Frontal cortex (tissue), 4 donors: ENCODE measurements around the gene SESN1. TPM values are rescaled to one million over a fixed set of nuclear protein-coding genes. Genes with fewer than 3 reads are reported as not detected.
"Not testable (repeated sequence)": the region's sequence is repeated elsewhere in the genome, so short reads cannot be mapped to it uniquely, and the experiment has no call there.

Source experiments
- DNase-seq, 2 donors: peaks; one replicate each; pipeline ENCODE4 v3.0.0; 2012; ENCODE audit warnings: low spot score in 2 of 2
- FAIRE-seq: peaks from 2 replicates; lab custom pipeline; 2012; peaks lifted over from hg19 to GRCh38; lab: Jason Lieb, UNC
- total RNA-seq: library from RNA; depleted of rRNA; stranded (reverse); fragments of >200 nt; gene quantifications from one replicate; pipeline ENCODE4 v1.2.3, GENCODE V29; 2014
- donor health status: control.
- donor health status: control.
- donor health status: control.

SESN1 gene
- total RNA-seq, result 34.6 TPM

DNA sequence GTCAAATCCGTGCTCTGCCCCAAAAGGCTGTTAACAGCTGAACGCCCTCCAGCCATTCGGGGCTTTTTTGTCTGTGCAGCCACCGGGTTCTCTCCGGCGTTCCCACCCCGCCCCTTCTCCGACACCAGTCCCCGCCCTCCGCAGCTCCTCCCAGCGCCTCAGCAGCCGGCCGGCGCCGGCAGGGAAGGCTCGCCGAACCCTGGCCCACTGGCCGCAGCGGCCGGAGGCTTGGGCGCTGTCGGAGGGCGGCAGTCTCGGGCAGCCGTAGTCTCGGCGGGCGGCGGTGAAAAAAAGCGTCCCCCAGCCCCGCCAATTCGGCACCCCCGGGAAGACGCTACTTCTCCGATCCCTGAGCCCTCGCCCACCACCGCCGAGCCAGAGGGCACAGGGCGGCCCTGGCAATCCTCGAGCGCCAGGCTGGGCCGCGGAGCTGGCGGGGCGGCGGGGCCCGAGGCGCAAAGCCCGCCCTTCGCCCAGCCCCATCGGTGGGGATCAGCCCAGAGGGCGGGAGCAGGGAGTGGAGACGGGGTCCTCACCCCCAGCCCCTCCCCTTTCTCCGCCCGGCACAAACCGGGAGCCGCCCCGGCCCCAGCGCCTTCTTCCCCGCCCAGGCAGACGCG is at the start of gene SESN1:
TSS of gene SESN1 (minus strand) at position 431 of the 620 bp plus-strand sequence. CDS start 773 bp downstream, outside the sequence.
- FAIRE-seq, result no peak
- DNase-seq, result peak; percentile 88 to 92

DNA sequence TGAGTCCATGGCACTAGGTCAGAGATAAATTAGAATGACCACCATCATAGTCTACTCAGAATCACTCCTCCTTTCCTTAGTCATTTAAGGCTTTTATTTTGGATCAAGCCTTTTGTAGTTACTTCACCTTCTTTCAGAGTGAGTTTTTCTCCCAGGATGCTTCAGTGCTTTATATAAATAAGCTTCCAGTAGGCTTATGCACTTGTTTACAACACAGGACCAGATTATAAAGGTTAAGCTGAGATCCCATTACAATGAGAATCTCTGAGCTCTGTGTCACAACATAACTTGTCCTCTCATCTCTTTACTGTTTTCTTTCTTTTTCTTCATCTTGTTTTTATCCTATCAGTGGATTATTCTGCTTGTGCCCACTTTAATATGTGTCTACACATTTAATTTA is 48.5 kb upstream of the SESN1 start:
- DNase-seq (no peak), FAIRE-seq (no peak)

DNA sequence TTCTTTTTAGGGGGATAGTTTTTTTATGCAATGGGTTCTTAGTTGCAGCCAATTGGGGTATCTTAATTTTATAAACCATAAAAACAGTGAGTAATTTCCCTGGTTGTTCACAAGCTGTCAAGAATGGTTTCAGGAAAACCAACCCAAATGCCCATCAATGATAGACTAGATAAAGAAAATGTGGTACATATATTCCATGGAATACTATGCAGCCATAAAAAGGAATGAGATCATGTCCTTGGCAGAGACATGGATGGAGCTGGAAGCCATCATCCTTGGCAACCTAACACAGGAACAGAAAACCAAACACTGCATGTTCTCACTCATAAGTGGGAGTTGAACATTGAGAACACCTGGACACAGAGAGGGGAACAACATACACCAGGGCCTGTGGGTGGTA is 47.4 kb upstream of the SESN1 start:
- not testable (repeated sequence) for DNase-seq, FAIRE-seq

DNA sequence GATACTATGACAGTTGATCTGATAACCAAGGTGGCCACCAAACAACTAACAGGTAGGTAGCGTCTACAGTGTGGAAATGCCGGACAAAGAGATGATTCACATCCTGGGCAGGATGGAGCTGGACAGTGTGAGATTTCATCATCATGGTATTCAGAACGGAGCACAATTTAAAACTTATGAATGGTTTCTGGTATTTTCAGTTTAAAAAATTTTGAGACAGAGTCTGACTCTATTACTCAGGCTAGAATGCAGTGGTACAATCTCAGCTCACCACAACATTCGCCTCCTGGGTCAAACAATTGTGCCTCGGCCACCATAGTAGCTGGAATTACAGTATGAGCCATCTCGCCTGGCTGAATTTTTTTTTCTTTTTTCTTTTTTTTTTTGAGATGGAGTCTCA is 44.5 kb upstream of the SESN1 start:
- FAIRE-seq, result no peak
- DNase-seq, result no peak

DNA sequence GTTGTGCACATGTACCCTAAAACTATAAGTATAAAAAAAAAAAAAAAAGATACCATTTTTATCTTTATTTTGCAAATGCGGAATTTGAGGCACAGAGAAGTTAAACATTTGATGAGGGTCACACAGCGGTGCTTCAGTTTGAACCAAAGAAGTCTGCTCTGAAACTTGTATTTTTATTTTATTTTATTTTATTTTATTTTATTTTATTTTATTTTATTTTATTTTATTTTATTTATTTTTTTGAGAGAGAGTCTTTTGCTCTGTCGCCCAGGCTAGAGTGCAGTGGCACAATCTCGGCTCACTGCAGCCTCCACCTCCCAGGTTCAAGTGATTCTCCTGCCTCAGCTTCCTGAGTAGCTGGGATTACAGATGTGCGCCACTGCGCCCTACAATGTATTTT is 41.9 kb upstream of the SESN1 start:
- not testable (repeated sequence) for FAIRE-seq, DNase-seq

DNA sequence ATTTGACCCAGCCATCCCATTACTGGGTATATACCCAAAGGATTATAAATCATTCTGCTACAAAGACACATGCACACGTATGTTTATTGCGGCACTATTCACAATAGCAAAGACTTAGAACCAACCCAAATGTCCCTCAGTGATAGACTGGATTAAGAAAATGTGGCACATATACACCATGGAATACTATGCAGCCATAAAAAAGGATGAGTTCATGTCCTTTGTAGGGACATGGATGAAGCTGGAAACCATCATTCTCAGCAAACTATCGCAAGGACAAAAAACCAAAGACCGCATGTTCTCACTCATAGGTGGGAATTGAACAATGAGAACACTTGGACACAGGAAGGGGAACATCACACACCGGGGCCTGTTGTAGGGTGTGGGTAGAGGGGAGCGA is 41.4 kb upstream of the SESN1 start:
- DNase-seq, FAIRE-seq: not testable (repeated sequence)

DNA sequence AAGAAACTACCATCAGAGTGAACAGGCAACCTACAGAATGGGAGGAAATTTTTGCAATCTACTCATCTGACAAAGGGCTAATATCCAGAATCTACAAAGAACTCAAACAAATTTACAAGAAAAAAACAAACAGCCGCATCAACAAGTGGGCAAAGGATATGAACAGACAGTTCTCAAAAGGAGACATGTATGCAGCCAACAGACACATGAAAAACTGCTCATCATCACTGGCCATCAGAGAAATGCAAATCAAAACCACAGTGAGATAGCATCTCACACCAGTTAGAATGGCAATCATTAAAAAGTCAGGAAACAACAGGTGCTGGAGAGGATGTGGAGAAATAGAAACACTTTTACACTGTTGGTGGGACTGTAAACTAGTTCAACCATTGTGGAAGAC is 41.0 kb upstream of the SESN1 start:
- FAIRE-seq, DNase-seq: not testable (repeated sequence)

DNA sequence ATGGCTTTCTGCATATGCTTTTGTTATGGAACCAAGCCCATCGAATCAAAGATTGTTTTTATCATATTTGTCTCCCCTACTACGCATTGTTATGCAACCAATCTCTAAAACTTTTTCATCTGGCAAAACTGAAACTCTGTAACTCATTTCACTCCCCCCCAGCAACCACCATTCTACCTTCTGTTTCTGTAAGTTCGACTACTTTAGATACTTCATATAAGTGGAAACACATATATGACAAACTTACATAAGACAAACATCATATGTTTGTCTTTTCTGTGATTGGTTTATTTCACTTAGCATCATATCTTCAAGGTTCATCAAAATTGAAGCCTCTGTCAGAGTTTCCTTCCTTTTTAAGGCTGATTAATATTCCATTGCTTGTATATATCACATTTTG is 35.4 kb upstream of the SESN1 start:
- DNase-seq (no peak), FAIRE-seq (no peak)

DNA sequence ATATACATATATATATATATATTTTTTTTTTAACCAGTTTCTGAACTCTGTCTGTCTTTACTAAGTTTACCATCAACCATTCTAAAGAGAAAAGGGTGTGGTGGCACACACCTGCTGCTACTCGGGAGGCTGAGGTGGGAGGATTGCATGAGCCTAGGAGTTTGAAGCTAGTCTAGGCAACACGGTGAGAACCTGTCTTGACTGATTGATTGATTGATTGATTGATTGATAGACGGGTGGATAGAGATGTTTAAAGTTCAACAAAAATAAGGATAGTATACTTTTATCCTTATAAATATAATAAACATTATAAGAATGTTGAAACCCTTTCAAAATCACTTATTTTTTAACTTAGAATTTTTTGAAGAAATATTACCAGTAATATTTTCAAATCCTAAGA is 30.9 kb upstream of the SESN1 start:
- FAIRE-seq (peak; percentile 60), DNase-seq (no peak)

DNA sequence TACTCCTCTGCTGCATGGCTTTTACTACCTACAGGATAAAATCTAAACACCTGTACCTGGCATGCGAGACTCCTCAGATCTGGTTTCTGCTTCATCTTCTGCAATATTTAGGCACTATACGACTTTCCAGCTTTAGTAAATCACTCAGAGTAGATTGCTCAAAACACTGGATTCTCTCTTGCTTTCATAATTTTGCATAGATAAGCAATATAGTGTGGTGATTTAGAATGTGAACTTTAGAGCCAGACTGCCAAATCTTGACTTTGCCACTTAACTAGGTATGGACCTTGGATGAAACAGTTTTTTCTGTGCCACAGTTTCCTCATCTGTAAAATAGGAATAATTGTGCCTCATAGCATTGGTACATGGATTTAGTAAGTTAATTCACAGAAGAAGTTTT is 29.6 kb upstream of the SESN1 start:
- FAIRE-seq (no peak), DNase-seq (no peak)

DNA sequence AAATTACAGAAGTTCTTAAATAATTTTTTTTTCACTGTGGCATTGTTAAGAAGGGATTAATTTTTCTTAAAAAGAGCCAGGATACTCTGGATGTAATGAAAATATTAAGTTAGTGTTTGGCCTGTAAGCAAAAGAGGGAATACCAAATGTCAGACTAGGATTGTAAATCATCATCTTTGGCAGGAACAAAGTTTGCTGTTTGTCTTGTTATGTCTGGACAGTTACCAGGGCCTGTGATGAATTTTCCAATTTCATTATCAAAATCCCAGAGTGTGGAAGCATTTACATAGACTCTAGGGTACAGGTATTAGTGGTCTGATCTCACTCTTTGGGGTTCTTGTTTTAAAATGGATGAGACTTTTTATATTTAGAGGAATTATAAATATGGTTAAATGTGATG is 26.8 kb upstream of the SESN1 start:
- DNase-seq (no peak), FAIRE-seq (no peak)

DNA sequence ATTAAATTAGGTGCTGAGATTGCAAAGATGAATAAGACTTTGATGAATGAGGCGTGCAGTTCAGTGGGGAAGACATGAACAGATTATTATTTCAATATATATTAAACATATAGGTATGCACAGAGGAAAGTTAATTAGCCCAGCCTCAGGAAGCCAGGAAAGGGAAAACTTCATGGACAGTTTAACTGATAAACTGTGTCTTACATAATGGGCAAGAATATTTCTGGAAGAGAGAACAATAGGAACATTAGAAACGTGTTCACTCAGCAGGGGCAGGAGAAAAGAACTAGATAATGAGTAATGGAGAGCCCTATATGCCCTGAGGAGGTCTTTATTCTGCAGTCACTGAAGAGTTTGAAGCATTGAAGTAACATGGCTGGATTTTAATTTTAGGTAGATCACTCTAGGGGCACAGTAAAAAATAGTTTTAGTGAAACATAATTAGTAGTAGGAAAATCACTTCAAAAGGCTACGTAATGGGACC is 24.3 kb upstream of the SESN1 start:
- no peak for DNase-seq

DNA sequence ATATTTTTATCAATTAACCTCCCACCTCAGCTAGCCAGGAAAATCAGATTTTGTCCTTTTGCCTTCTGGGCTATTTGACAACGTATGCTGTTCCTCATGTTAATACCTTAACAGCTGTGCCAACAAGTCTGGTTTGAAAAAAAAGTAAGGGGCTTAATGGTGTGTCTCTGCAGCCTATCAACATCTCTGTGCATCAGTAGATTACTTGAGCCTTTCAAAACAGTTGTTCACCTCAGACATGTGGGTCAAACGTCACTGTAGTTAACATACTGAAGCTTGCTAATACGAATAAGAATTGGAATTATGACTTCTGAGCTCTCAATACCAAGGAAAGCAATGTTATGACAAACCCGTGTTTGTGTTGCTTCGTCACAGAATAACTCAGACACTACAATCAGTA is 23.7 kb upstream of the SESN1 start:
- FAIRE-seq, result no peak
- DNase-seq, result no peak

More for the DNA sequence above, 24.3 kb upstream of the SESN1 start:
- FAIRE-seq, result no peak

DNA sequence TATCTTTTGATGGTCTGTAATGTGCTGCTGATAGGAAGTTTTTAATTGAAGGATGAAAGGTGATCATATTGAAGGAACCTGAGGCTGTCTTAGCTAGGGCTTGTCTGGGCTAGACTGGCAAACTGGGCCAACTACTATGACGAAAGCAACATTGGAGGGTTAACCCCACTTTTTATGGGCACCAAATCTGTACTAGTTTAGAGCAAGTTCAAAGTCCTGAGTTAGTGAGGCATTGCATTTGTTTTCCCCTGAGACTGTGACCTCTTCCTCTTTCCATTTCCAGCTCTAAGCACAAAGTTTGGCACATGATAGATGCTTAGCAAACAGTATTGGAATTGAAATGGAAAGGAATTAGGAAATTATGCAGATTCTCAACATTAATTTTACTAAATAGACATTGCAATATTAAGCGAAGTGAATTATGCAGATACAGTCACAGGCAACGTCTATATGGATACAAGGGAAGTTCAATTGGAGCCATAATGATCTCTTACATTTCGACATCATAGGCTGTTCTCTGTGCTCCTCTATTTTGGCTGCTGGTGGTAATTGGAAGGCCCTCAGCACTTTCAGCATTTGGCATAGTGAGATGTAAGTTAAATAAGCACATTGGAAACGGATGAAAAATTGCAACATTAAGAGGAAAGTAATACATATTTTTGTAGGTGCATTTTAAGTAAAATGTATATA is 22.8 kb upstream of the SESN1 start:
- DNase-seq, result no peak

DNA sequence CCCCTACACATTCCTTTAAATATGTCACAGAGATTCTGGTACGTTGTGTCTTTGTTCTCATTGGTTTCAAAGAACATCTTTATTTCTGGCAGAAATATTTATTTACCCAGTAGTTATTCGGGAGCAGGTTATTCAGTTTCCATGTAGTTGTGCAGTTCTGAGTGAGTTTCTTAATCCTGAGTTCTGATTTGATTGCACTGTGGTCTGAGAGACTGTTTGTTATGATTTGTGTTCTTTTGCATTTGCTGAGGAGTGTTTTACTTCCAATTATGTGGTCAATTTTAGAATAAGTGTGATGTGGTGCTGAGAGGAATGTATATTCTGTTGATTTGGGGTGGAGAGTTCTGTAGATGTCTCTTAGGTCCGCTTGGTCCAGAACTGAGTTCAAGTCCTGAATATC is 18.0 kb upstream of the SESN1 start:
- not testable (repeated sequence) for FAIRE-seq, DNase-seq

More for the DNA sequence above, 22.8 kb upstream of the SESN1 start:
- FAIRE-seq, result no peak

DNA sequence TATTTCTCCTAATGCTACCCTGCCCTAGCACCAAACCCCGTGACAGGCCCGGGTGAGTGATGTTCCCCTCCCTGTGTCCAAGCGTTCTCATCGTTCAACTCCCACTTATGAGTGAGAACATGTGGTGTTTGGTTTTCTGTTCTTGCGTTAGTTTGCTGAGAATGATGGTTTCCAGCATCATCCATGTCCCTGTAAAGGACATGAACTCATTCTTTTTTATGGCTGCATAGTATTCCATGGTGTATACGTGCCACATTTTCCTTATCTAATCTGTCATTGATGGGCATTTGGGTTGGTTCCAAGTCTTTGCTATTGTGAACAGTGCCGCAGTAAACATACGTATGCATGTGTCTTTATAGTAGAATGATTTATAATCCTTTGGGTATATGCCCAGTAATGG is 15.0 kb upstream of the SESN1 start:
- FAIRE-seq, DNase-seq: not testable (repeated sequence)

DNA sequence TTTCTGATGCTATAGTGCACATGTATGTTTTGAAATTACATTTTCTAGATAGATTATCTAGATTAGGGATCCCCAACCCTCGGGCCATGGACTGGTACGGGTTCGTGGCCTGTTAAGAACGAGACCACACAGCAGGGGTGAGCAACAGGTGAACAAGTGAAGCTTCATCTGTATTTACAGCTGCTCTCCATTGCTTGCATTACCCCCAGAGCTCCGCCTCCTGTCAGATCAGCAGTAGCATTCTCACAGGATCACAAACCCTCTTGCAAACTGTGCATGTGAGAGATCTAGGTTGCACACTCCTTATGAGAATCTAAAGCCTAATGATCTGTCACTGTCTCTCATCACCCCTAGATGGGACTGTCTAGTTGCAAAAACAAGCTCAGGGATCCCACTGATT is 11.0 kb upstream of the SESN1 start:
- no peak for DNase-seq
- FAIRE-seq, result no peak

DNA sequence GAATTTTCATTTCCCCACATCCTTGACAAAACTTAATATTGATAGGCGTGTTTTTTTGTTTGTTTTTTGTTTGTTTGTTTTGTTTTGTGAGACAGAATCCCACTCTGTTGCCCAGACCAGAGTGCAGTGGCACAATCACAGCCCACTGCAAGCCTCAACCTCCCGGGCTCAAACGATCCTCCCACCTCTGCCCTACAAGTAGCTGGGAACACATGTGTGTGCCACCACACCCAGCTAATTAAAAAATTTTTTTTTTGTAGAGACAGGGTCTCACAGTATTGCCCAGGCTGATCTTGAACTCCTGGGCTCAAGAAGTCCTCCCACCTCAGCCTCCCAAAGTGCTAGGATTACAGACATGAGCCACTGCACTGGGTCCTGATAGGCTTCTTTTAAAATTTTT is 9.9 kb upstream of the SESN1 start:
- DNase-seq (no peak), FAIRE-seq (no peak)

DNA sequence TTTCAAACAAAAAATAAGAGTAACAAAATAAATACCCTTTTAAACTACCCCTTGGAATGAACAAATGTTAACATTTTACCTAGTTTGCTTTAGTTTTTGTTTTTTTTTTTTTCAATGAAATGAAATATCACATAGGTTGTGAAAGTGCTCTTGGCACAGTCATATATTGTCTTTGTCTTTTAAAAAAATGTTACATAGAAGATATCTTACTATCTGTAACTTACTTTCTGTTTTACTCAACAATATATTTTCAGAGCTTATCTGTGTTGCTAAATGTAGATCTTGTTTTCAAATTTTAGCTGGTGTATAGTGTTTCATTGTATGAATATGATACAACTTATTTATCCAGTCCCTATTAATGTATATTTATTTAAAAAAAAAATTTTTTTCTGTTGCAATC is 9.3 kb upstream of the SESN1 start:
- FAIRE-seq, result no peak
- no peak for DNase-seq

DNA sequence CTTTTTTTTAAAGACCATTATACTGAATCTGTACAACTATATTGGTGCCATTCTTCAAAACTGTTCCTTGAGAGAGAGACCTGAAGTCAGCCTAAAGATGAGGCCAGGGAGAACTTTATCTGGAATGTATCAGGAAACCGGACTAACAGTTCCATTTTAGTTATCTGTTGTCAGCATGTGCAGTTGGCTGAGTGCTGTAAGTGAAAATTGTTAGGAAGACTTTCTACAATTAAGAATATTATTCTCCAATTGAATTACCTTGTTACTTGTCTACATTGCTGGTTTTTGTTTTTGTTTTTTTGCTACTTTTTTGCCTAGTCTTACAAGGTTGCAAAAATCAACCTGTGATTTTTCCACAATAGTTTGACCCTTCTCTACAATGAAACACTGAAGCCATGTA is 8.1 kb upstream of the SESN1 start:
- DNase-seq, result no peak
- no peak for FAIRE-seq

DNA sequence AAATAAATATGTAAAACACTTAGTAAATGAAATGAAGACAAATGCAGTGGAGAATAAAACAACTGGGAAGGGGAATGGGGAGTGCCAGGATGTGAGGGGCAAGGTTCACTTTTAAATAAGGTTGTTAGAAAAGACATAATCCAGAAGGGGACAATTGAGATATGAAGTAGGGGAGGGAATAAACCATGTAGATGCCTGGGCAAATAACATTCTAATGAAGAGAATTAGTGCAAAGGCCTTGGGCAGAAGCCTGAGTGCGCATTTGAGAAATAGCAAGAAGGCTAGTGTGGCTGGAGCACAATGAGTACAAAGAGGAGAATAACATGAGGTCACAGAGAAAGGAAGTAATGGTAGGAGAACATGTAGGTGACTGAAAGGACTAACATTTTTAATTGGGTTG is 3.0 kb upstream of the SESN1 start:
- DNase-seq (no peak), FAIRE-seq (no peak)

DNA sequence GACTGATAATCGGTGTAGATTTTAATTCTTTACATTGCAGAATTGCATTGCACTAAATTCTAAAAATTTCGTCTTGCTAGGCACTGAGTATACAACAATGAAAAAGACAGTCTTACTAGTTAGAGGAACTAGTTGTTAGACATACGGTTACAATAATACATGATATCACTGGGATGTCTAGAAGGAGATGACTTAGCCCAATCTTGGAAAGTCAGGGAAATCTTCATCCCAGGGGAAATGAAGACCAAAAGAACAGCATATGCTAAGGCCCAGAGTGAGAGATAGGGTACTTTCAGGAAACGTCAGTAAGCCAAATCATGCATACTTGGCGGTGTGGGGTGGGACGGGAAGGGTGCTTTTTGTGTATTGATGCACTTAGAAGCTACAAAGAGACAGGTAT is 1.6 kb upstream of the SESN1 start:
- FAIRE-seq (no peak), DNase-seq (no peak)
